GM12878 (cell line): ENCODE data around the gene C21orf91. TPM values are rescaled to one million over a fixed set of nuclear protein-coding genes. Genes with fewer than 3 reads are reported as not detected.

Source experiments
- ATAC-seq: fragments of 200-7000 bp; cut with Tn5 transposase; 3 replicates; pipeline ENCODE4 v1.9.1; 2020; ENCODE audit warnings: mild to moderate bottlenecking, moderate library complexity
- BruUV-seq: library from RNA; stranded (reverse); fragments of 400-500 nt; replicated peaks from 2 replicates; lab custom pipeline; 2021; lab: Mats Ljungman, UMichigan
- CTCF ChIA-PET: fragments of 300-600 bp; sonication (Branson Sonifier 250); formaldehyde crosslinking; extraction: SDS; loops from one replicate; lab custom pipeline; 2021; ENCODE audit warnings: inconsistent platforms; lab: Yijun Ruan, JAX
- POLR2A ChIA-PET: fragments of 350-600 bp; formaldehyde crosslinking; extraction: SDS; loops from one replicate; lab custom pipeline; 2021; ENCODE audit warnings: inconsistent platforms; lab: Charles Lee
- RAD21 ChIA-PET: fragments of 300-600 bp; sonication (Branson Sonifier 250); formaldehyde crosslinking; loops from one replicate; lab custom pipeline; 2023; ENCODE audit warnings: antibody characterized with exemption; ENCODE audit not compliant: unreplicated experiment; lab: Charles Lee
- SMC1A ChIA-PET: fragments of 300-600 bp; sonication (Branson Sonifier 250); formaldehyde crosslinking; loops from one replicate; lab custom pipeline; 2023; ENCODE audit not compliant: unreplicated experiment, uncharacterized antibody; lab: Charles Lee
- DNase-seq: peaks from one replicate; pipeline ENCODE4 v3.0.0-alpha.2; 2011; ENCODE audit warnings: low read depth, low spot score
- FAIRE-seq: peaks from 3 replicates; lab custom pipeline; 2011; peaks lifted over from hg19 to GRCh38; lab: Jason Lieb, UNC
- H2AFZ ChIP-seq: 2 replicates; pipeline ENCODE4 v1.6.0; 2011; ENCODE audit warnings: low read depth, low read length, control low read depth; ENCODE audit not compliant: control insufficient read depth
- H3K27ac ChIP-seq: 2 replicates; pipeline ENCODE4 v1.5.1; 2011; ENCODE audit warnings: control low read depth; ENCODE audit not compliant: control insufficient read depth, insufficient read depth
- H3K27me3 ChIP-seq, 2 experiments: replicated peaks in 1 of 2; 2 replicates each; pipeline versions ENCODE4 v1.6.0 to v1.6.1; 2011; ENCODE audit warnings: low read length in 1 of 2; ENCODE audit not compliant: control insufficient read depth in 2 of 2, insufficient read depth in 2 of 2
- H3K36me3 ChIP-seq, 2 experiments: 2 replicates each; pipeline ENCODE4 v1.5.1; 2011; ENCODE audit warnings: low read length in 1 of 2; ENCODE audit not compliant: control insufficient read depth in 2 of 2, insufficient read depth in 2 of 2
- H3K4me1 ChIP-seq: 2 replicates; pipeline ENCODE4 v1.6.1; 2011; ENCODE audit warnings: mild to moderate bottlenecking, low read length, moderate library complexity, mixed read lengths; ENCODE audit not compliant: control insufficient read depth, insufficient read depth
- H3K4me2 ChIP-seq: 2 replicates; pipeline ENCODE4 v1.6.0; 2011; ENCODE audit warnings: control low read depth; ENCODE audit not compliant: control insufficient read depth, insufficient read depth
- H3K4me3 ChIP-seq: fragments of 200-600 bp; sonication (generic); 2 replicates; pipeline ENCODE4 v1.5.1; 2016
- H3K79me2 ChIP-seq: 2 replicates; pipeline ENCODE4 v1.6.0; 2011; ENCODE audit warnings: low read length; ENCODE audit not compliant: control insufficient read depth, insufficient read depth
- H3K9ac ChIP-seq: 2 replicates; pipeline ENCODE4 v1.8.0; 2011; ENCODE audit warnings: low read length, control low read depth, mixed read lengths; ENCODE audit not compliant: control insufficient read depth, insufficient read depth
- H3K9me3 ChIP-seq: replicated peaks from 3 replicates; pipeline ENCODE4 v1.5.1; 2011; ENCODE audit warnings: mild to moderate bottlenecking, low read length; ENCODE audit not compliant: control insufficient read depth, insufficient read depth
- H4K20me1 ChIP-seq: 2 replicates; pipeline ENCODE4 v1.6.0; 2011; ENCODE audit not compliant: control insufficient read depth, insufficient read depth
- ATF3 ChIP-seq: IDR thresholded peaks from 2 replicates; pipeline ENCODE4 v1.6.1; 2011; ENCODE audit warnings: low read depth, mild to moderate bottlenecking, low read length, moderate library complexity, borderline replicate concordance; ENCODE audit errors: extremely low read depth
- ATF7 ChIP-seq: fragments of 450-650 bp; IDR thresholded peaks from 2 replicates; pipeline ENCODE4 v1.6.1; 2016; ENCODE audit warnings: low read depth, mild to moderate bottlenecking
- CBX5 ChIP-seq: sonication (generic); IDR thresholded peaks from 2 replicates; pipeline ENCODE4 v1.6.1; 2016; ENCODE audit warnings: low read depth, moderate library complexity, mild to moderate bottlenecking, inconsistent platforms
- CHD2 ChIP-seq: IDR thresholded peaks from 2 replicates; pipeline ENCODE4 v1.6.1; 2011; ENCODE audit warnings: low read depth, low read length, improper control_type of control experiment, borderline replicate concordance
- EGR1 ChIP-seq, 2 experiments: IDR thresholded peaks; 1 replicate in 1 of 2; 2 replicates in 1 of 2; pipeline ENCODE4 v1.6.1; 2011 to 2012; ENCODE audit warnings: low read depth in 2 of 2, low read length in 2 of 2, borderline replicate concordance in 1 of 2, mild to moderate bottlenecking in 1 of 2, moderate library complexity in 1 of 2
- EP300 ChIP-seq, 2 experiments: fragments of 150-350 bp in 1 of 2; IDR thresholded peaks; 2 replicates each; pipeline ENCODE4 v1.6.1; 2011 to 2012; ENCODE audit warnings: low read depth in 2 of 2, low read length in 2 of 2, borderline replicate concordance in 1 of 2, improper control_type of control experiment in 1 of 2, inconsistent platforms in 1 of 2; ENCODE audit not compliant: control insufficient read depth in 1 of 2
- EZH2 ChIP-seq: IDR thresholded peaks from 2 replicates; pipeline ENCODE4 v1.6.1; 2012; ENCODE audit warnings: low read depth, mild to moderate bottlenecking, control low read depth, inconsistent platforms, low read length, borderline replicate concordance; ENCODE audit not compliant: control insufficient read depth
- GABPA ChIP-seq: IDR thresholded peaks from 2 replicates; pipeline ENCODE4 v1.6.1; 2014; ENCODE audit warnings: antibody characterized with exemption, low read depth, mild to moderate bottlenecking, inconsistent platforms
- IKZF2 ChIP-seq, 2 experiments: fragments of 450-650 bp; IDR thresholded peaks; 2 replicates each; pipeline ENCODE4 v1.6.1; 2017; ENCODE audit warnings: mild to moderate bottlenecking in 2 of 2, moderate library complexity in 2 of 2
- JUNB ChIP-seq: IDR thresholded peaks from 2 replicates; pipeline ENCODE4 v1.6.1; 2016; ENCODE audit warnings: antibody characterized with exemption, mild to moderate bottlenecking
- NFYA ChIP-seq: IDR thresholded peaks from 2 replicates; pipeline ENCODE4 v1.6.1; 2011; ENCODE audit warnings: low read depth, mild to moderate bottlenecking, low read length, improper control_type of control experiment, borderline replicate concordance
- NR2C2 ChIP-seq: IDR thresholded peaks from 2 replicates; pipeline ENCODE4 v1.6.1; 2011; ENCODE audit warnings: borderline replicate concordance, low read depth; ENCODE audit not compliant: control insufficient read depth, insufficient read length
- POLR2AphosphoS2 ChIP-seq: IDR thresholded peaks from 2 replicates; pipeline ENCODE4 v1.6.1; 2011; ENCODE audit warnings: low read depth, mild to moderate bottlenecking, low read length, improper control_type of control experiment, moderate library complexity
- REST ChIP-seq: IDR thresholded peaks from 2 replicates; pipeline ENCODE4 v1.6.1; 2012; ENCODE audit warnings: mild to moderate bottlenecking, low read depth, low read length
- SMARCA5 ChIP-seq: fragments of 450-650 bp; IDR thresholded peaks from 2 replicates; pipeline ENCODE4 v1.6.1; 2017; ENCODE audit warnings: mild to moderate bottlenecking
- SMC3 ChIP-seq: IDR thresholded peaks from 2 replicates; pipeline ENCODE4 v1.6.1; 2011; ENCODE audit warnings: low read length, improper control_type of control experiment, borderline replicate concordance
- SP1 ChIP-seq: IDR thresholded peaks from one replicate; pipeline ENCODE4 v1.6.1; 2011; ENCODE audit warnings: low read depth, low read length
- SRF ChIP-seq, 2 experiments: IDR thresholded peaks; 2 replicates each; pipeline ENCODE4 v1.6.1; 2011; ENCODE audit warnings: low read depth in 2 of 2, low read length in 2 of 2, mild to moderate bottlenecking in 1 of 2, moderate library complexity in 1 of 2
- TCF7 ChIP-seq: IDR thresholded peaks from 2 replicates; pipeline ENCODE4 v1.6.1; 2014; ENCODE audit warnings: antibody characterized with exemption, borderline replicate concordance
- WGBS: methylation state at CpG from one replicate; pipeline ENCODE4 v1.1.6; 2016; ENCODE audit warnings: low lambda C conversion rate; ENCODE audit not compliant: insufficient replicate concordance, insufficient coverage; ENCODE audit errors: missing lambda C conversion rate; 5-methylcytosine and 5-hydroxymethylcytosine counted together
- in situ Hi-C: fragments of 300-500 bp; cut with MboI; formaldehyde crosslinking; loops from 9 replicates; pipeline ENCODE4 v1.14.3; 2018; ENCODE audit warnings: mixed read lengths
- intact Hi-C: fragments of 100-400 bp; cut with micrococcal nuclease; formaldehyde crosslinking; loops from one replicate; pipeline ENCODE4 v1.14.2; 2022; ENCODE audit not compliant: unreplicated experiment
- polyA plus RNA-seq, 11 experiments: library from polyadenylated mRNA; depleted of rRNA in 4 of 11; unstranded in 6 of 11; stranded (reverse) in 5 of 11; fragments of >200 nt; fragmentation: Nextera tagmentation in 4 of 11; fragmentation: Illumina TruSeq in 1 of 11; extraction: Ambion mirVana in 4 of 11; extraction: Trizol in 1 of 11; gene quantifications; 1 replicate in 1 of 11; 2 replicates in 10 of 11; pipeline versions ENCODE4 v1.2.1 to v1.2.3, GENCODE V29; 2011 to 2016; ENCODE audit warnings: inconsistent platforms in 2 of 11, missing spikeins in 2 of 11, low read depth in 1 of 11
- total RNA-seq, 4 experiments: library from RNA; depleted of rRNA in 3 of 4; stranded (reverse); fragments of >200 nt in 3 of 4; fragmentation: Illumina TruSeq in 1 of 4; extraction: Trizol in 1 of 4; gene quantifications; 2 replicates each; pipeline versions ENCODE4 v1.2.1 to v1.2.3, GENCODE V29; 2013 to 2021

The C21orf91 gene
- total and polyA plus RNA-seq, 10 of the 15 experiments (the other 5 are each of a cell fraction or from before 2014, with no cell fraction given) = 9.3 to 40.3 (median 29.8) TPM

GRCh38 chr21:17853393-17854275 is 34.5 kb upstream of the C21orf91 start:
- intact Hi-C loops = no loop called here
- ChIA-PET POLR2A (no interaction called here), RAD21 (no interaction called here), CTCF (no interaction called here), SMC1A (interaction anchor here (0.9 kb wide), 2 partner anchors 73 to 154 kb away, joined by 3 read pairs; no protein-coding TSS in a partner anchor)
- Histone ChIP-seq H3K4me2 (no peak overlapping the region), H3K4me1 (peaks cover 7% of the 10 kb centered on the region; the same call in 1 of the 2 replicates), H4K20me1 (no peaks in the 10 kb centered on the region), H3K9ac (no peak overlapping the region), H2AFZ (no peak overlapping the region), H3K4me3 (no peak overlapping the region), H3K27me3 (no peaks in the 10 kb centered on the region), H3K79me2 (no peaks in the 10 kb centered on the region), H3K9me3 (peaks cover 5% of the 10 kb centered on the region; the same call in 2 of the 3 replicates), H3K36me3 (no peaks in the 10 kb centered on the region), H3K27ac (no peak overlapping the region)
- no peak for DNase-seq
- ATAC-seq = no peak
- FAIRE-seq = no peak
- in situ Hi-C loops = no loop called here
- BruUV-seq = no TSS peak
- 53% methylated on average over 9 of the region's 9 CpGs for WGBS
- no peak for TF ChIP-seq JUNB
- no peak for TF ChIP-seq SMC3
- no peak for TF ChIP-seq NR2C2
- no peak for TF ChIP-seq IKZF2 (IDR thresholded peaks at IDR 0.05)
- no peak for TF ChIP-seq REST
- no peak for TF ChIP-seq SP1
- TF ChIP-seq ATF7 = no peak
- TF ChIP-seq SMARCA5 = no peak
- no peak for TF ChIP-seq CHD2
- no peak for TF ChIP-seq CBX5
- TF ChIP-seq EP300 (IDR thresholded peaks at IDR 0.05; ENCODE audit: borderline replicate concordance in 1 of 2, control insufficient read depth in 1 of 2, low read depth in 2 of 2, low read length in 2 of 2) = no peak
- TF ChIP-seq SRF (IDR thresholded peaks at IDR 0.05; ENCODE audit: low read depth in 2 of 2, low read length in 2 of 2) = no peak
- TF ChIP-seq TCF7 = no peak
- no peak for TF ChIP-seq POLR2AphosphoS2
- TF ChIP-seq EGR1 (IDR thresholded peaks at IDR 0.05; ENCODE audit: borderline replicate concordance in 1 of 2, low read depth in 2 of 2, low read length in 2 of 2) = no peak
- no peak for TF ChIP-seq EZH2
- TF ChIP-seq NFYA = no peak
- TF ChIP-seq GABPA = no peak
- no peak for TF ChIP-seq ATF3
